ENCODE measurements around the gene SLC47A1.
"Not testable (repeated sequence)": the region's sequence is repeated elsewhere in the genome, so short reads cannot be mapped to it uniquely, and the experiment has no call there.

The SLC47A1 gene

DNA sequence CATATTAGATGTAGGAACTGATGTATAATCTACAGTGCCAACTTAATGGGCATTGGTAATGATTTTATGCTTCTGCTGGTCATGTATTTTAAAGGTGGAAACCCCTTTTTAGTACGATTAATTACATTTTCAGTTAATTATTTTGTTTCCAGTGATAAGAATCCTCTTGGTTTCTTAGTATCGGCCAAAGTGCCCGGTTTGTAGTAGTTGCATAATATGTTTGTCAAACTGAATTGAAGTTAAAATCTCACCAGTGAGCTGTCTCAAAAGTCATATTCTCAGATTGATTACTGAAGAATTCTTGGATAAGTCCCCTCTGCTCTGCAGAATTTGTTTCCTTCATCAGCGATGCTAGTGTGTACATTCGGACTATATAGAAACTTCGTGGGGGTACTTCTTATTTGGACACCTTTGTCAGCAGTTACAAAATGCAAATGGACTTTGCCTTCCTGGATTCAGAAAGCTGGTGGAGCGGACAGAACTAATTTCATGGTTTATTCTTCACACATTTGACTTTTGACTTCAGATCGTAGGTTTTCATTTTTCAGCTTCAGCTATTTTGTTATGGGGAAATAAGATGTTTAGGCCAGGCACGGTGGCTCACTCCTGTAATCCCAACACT, 28.2 kb downstream of the SLC47A1 start:
- no peak for DNase-seq

DNA sequence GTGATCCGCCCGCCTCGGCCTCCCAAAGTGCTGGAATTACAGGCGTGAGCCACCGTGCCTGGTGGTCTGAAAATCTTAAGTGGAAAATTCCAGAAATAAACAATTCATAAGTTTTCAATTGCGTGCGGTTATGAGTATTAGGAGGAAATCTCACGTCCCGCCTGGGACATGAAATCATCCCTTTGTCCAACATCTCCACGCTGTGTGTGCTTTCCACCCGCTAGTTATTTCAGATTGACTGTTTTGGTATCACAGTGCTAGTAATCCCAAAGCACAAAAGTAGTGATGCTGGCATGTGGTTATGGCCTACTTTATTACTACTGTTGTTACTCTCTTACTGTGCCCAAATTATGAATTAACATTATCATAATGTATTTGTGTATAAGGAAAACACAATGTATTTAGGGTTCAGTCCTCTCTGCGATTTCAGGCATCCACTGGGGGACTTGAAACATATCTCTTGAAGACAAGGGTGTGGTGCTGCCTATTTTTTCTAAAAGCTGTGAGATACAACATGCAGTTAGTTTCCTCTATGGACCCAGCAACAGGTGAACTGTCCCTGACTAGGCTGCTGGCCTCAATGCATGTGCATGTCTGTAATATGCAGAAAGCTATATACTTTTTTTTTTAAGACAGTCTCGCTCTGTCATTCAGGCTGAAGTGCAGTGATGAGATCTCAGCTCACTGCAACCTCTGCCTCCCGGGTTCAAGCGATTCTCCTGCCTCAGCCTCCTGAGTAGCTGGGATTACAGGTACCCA, 32.3 kb downstream of the SLC47A1 start:
- DNase-seq: no peak

DNA sequence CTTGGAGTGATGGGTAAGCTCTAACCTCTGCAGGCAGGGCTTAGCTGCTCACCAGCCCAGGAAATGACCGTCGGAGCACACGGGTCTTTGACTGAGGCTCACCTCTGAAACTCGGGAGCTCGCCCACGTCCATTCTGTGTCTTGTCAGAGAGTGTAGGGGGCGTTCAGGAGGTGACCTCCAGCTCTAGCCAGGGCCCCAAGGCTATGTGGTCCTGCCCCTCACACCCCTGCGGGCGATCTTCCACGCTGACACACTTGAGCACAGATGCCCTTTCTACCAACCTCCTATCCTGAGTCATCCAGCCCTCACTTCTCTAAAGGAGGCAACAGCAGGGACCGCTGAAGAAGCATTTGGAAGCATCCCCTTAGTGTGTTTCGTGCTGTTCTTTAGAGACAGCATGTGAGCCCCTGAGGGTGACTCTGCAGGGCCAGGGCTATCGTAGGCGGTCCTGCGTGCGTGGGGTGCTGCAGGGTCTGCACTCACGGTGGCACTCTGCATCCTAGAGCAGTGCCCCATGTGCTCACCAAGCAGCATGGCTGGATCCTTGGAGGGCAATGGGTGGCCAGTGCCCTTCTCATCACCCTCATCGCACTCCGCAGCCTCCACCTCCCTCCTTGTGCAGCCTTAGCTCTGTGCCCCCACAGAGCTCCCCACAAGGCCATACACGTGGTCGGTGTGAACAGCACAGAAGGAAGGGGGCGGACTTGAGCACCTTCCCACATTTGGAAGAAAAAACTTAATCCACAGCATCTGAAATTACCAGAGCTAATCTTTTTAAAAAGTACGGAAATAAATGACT, 33.8 kb downstream of the SLC47A1 start:
- no peak for DNase-seq

DNA sequence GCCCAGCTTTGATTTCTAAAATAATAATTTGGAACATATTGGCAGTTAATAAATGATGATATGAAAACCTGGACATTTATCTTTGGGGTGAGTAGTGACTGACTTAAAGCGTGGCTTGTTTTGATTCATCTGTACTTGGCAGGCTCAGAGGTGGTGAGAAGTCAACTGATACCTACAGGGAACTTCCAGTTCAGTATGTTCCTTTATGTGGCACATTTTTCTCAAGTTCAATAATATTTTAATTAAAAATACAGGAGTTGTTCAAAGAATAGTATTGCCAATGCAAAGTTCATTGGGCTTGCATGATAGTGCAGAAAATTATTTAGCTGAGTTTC, 34.3 kb downstream of the SLC47A1 start:
- no peak for DNase-seq

DNA sequence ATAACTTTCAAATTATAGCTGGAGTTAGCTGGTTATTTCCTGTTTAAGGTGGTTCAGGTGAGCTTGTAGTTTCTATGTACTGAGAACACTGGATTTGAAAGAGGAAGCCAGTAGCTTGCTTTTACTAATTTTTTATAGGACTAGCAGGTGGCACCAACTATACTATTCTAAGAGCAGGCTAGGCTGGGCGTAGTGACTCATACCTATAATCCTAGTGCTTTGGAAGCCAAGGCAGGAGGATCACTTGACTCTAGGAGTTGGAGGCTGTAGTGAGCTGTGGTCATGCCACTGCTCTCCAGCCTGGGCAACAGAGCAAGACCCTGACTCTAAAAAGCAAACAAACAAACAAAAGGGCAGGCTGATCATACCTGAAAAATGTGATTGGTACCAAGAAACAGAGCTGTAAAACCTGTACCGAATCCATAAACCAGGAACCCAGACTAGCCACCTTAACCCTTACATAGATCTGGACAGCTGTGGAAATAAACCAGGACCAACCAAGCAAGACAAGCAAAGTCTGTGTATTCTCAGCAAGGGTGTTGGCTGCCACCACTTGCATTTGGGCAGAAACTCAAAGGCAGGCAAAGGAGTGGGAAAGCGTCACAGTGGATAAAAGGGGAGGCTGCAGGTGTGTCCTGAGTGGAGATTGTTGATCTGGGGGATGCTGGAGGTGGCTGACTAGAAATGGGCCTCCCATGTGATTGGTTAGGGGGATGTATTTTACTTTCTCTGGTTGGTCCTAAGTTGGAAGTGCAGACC, 36.3 kb downstream of the SLC47A1 start:
- DNase-seq: peak in 1 of 2 experiments; percentile 23

DNA sequence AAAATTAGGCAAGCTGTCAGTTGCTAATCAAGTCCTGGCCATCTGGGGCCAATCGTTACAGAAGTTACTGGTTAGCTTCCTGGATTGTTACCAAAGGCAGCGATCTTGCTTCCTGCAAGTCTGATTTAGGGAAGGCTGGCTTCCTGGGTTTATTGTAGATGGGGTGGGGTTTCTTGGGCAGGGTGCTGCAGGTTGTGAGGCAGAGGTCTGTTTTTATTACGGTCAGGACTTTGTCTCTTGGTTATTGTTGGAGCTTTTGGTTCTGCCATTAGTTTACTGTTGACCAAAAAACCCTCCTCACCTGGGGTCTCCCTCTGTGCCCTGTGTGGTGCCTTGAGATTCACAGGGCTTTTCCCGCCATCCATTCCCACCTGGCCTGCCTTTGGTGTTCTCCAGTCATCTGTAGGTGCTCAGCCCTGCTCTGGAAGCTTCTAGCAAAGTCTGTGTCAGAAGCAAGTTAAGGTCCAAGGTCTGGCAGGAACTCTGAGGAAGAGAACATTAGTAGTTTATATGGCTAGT, 36.9 kb downstream of the SLC47A1 start:
- peak; percentile 10 to 60 for DNase-seq

DNA sequence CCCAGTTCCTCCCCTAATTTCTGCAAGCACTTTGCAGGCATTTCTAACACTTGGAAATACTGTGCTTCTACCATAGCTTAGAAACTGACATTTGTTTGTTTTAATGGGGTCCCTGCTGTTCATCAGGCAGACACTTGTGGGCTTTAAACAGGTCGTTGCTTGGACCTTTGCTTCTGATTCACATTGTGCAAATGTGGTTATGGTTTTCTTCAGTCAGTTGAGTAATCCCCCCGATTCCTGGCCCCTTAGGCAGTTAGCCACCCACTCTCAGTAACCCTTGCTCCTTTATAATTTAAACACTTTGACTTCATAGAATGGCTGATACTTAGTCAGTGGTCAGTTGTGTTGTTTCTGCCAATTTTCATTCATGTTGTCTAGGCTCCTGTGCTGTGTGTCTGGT, 39.4 kb downstream of the SLC47A1 start:
- DNase-seq: no peak

DNA sequence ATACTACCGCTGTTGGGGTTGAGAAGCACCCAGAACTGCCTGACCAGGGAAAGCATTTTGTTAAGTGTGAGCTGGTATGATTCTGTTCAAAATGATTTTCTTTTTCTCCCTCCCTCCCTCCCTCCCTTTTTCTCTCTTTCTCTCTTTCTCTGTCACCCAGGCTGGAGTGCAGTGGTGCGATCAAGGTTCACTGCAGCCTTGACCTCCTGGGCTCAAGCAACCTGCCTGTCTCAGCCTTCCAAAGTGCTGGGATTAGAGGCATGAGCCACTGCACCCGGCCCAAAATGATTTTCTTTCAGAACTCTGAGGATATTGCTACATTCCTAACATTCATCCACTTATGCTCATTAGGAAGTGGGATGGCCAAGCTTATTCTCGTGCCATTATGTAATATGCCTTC, 41.3 kb downstream of the SLC47A1 start:
- no peak for DNase-seq

DNA sequence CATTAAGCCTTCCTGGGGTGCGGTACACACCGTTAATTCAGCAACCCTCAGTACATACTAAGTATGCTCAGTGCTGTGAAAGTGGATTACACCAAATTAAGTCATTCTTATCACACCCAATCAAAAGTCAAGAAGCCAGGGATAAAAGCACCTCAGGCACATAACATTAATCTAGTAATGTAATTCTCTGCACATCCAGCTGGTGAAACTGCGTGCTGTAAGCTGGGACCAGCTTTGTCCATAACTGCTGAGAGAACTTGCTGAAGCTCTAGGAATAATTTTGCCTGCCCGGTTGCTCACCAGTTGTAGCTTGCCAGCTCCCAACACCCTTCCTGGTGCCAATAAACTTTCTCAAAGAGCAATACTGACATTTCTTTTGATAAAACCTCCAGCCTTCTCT, 44.9 kb downstream of the SLC47A1 start:
- no peak for DNase-seq

DNA sequence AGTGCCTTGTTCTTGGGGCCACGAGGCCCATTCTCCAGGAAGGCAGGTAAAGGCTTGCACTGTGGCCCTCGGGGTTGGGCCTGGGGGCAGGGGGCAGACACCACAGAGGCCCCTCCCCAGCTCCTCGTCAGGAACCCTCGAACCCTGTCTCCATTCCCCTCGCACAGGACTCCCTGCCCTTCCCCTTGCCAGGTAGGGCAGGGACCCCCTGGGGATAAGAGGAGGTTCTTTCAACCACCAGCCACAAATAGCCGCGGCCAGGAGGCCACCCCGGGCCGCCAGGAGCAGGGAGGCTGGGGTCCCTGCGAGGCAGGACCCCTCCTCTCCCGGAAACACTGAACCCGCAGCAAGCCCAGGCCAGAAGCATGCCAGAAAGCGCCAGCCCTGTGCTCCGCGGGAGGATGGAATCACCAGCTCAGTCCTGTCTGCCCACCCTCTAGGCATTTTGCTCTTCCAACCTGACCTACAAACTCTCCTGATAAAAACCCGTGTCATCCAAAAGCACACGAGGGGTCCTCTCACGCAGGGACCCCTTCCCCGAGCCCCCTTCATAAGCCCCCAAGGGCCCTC, 45.6 kb downstream of the SLC47A1 start:
- DNase-seq: no peak

DNA sequence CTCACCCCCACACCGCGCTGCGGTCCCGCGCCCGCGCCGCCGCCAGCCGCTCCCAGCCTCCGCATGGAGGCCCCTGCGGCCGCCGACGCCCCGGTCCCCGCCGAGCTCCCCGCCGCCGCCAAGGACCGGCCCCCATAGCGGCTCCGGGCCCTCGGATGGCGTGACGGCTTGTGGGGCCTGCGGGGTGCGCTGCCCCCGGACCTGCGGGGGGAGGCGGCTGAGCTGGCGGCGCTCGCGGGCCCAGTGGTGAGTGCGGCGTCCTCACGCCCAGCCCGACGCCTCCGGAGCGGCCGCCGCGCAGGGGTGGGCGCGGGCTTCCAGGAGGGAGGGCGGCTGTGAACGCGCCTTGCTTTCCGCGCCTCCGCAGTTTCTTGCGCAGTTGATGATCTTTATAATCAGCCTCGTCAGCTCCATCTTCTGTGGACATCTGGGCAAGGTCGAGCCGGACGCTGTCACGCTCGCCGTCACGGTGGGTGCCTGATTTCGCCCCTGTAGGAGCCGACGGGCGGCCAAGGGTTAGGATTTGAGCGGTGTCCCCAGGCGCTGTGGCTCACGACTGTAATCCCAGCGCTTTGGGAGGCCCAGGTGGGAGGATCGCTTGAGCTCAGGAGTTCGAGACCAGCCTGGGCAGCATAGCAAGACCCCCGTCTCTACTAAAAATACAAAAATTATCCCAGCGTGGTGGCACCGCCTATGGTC, 46.4 kb downstream of the SLC47A1 start:
- no peak for DNase-seq

DNA sequence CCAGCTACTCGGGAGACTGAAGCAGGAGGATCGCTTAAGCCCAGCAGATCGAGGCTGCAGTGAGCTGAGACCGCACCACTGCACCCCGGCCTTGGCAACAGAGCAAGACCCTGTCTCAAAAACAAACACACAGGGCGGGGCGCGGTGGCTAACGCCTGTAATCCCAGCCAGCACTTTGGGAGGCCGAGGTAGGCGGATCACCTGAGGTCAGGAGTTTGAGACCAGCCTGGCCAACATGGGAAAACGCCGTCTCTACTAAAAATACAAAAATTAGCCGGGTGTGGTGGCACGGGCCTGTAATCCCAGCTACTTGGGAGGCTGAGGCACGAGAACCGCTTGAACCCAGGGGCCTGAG, 46.9 kb downstream of the SLC47A1 start:
- DNase-seq: not testable (repeated sequence)

DNA sequence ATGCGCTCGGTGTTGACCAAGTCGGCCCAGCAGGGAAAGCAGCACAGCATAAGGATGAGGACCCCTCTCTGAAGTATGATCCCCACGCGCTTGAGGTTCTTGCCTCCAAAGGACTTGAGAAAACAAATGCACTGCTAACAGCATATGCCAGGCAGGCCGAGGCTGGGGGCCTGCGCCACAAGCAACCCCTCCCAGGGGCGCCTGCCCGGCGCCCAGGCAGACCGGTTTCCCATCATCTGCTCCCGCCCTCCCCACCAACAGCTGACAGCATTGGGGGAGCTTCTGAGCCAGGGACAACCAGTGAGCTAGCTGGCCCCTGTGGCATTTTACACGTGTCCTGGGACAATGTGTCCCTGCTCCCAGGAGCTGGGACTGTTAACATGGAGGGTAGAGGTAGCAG, 48.5 kb downstream of the SLC47A1 start:
- DNase-seq: not testable (repeated sequence)

DNA sequence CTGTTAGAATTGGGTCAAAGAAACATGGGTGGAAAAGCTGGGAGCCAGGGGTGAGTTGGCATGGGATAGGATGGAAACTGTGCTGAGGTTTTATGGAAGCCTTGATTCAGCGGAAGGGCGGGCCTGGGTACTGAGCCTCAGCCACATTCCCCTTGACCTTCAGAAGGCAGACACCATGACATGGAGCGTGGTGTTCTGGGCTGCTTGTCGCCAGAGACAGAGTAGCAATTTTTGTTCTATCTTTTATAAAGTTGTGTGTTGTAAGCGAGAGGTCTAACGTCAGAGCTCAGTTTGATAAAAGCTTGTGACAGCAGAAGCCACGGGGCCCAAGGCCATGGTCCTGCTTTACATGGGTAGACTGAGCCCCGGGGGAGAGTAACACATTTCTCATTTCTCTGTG, 50.2 kb downstream of the SLC47A1 start:
- DNase-seq: no peak

DNA sequence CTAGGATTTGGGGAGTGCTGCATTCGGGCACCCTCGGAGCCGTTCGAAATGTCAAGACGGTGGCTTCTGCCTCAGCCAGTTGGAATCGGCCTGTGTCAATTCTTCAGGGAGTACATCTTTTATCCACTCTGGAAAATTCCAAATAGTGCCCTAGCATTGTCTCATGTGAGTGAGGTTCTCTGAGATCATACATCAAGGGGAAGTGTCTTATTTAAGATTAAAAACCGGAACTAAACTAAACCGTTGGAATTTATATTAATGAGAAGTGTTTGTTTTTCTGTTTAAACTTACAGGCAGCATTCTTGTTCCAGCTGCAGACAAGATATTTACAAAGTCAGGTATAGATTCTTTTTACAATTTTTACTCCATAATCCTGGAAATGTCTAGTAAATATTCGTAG, 56.8 kb downstream of the SLC47A1 start:
- no peak for DNase-seq

DNA sequence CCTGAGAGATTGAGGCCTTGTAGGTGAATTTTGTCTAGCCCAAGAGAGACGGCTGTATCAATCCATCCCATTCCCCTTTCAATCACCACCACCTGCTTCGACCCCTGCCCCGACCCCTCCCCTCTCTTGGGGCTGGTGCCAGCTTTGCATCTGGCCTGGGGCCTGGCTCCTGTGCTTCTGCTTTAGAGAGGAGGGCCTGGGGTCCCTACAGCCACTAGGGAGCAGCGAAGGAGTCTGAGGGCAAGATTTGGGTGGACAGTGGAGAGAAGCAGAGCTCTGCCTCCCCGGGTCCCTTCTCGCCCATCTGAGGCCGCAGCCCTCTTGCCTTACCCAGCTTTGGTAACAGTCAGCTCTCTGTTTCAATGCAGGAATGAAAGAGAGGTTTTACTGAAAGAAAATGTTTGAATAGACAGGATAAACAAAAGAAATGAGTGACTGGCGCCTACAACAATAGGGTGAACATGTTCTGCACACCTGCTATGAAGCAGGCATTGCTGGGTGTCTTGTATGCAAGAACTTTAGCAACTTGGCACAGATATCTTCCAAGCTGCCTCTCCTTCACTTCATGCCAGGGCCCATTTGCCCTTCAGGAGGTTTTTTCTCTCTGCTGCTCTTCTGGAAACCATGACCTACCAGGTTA, 57.4 kb downstream of the SLC47A1 start:
- DNase-seq: no peak

DNA sequence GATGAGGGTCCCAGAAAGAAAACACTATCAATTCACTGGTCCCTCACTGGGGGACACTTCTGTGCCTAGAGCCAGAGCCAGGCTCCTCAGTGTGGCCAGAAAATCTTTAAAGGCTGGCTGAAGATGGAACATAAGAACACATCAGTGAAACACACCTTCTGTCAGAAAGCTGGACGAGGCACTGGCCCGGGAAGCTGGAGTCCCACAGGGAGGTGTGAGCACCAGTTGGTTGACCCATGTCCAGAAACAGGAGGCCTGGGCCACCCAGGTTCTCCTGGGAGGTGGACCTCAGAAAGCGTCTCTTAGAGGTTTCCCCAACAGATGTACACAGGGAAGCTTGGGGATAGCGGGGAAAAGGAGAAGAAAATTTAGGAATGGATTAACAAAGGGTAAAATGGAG, 58.7 kb downstream of the SLC47A1 start:
- DNase-seq: no peak

DNA sequence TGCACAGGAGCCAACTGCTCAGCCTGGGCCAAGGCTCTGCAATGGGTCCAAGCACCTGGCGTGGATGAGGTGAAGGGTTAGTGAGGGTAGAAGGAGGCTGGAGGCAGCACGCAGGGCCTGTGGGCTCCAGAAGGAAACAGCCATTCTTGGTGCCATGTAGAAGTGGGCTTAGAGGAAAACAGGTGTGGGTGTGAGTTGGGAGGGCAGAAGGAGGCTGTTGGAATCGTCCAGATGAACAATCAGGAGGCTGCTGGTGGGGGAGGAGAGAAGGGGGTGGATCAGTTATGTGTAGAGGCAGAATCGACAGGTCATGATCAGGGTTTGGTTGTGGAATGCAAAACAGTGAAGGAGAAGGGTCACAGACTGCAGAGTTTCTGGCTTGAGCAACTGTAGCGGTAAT, 63.2 kb downstream of the SLC47A1 start:
- no peak for DNase-seq

DNA sequence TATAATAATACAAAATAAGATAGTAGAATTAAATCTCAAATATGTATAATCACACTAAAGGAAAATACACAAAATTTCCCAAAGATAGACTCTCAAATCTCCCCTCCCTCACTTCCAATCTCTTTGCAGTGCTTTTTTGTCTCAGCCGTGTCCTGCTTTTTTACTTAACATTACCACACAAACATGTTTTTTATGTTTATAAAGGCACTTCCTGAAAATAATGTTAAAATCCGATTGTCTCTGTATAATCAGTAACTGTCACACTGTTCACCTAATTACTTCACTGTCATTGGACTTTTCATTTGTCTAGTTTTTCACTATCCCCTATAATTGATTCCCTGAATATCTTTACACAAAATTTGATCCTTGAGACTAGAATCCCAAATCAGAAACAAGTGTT, 76.7 kb downstream of the SLC47A1 start:
- DNase-seq: no peak

DNA sequence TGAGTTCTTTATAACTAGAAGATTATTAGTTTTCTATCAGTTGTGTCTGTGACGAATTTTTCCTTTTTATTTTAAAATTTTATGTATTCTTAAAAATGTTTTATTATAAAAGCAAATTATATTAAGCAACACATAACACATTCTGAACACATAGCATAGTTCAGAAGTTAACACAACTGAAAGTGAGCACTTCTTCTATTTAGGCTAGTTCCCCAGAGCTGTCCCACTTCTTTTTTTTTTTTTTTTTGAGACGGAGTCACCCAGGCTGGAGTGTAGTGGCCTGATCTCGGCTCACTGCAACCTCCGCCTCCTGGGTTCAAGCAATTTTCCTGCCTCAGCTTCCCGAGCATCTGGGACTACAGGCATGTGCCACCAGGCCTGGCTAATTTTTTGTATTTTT, 77.2 kb downstream of the SLC47A1 start:
- DNase-seq: no peak

DNA sequence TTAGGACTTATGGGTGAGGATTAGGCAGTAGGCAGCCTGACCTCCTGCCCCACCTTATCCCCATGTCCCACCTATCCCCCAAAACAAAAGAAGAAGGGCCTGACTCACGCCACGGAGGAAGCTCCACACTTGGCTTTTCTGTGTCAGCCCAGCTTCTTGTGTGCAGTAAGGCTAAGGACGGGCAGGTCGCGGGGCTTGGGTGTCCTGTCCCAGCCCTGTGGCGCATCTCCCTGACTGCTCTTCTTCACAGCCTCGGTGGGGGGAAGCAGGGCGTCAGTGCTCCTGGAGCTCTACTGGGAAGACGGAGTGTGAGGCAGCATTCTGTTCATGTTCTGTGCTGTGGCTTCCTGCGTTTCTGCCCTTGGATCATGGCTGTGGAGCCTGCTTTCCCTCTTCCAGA, 80.3 kb downstream of the SLC47A1 start:
- DNase-seq: no peak

DNA sequence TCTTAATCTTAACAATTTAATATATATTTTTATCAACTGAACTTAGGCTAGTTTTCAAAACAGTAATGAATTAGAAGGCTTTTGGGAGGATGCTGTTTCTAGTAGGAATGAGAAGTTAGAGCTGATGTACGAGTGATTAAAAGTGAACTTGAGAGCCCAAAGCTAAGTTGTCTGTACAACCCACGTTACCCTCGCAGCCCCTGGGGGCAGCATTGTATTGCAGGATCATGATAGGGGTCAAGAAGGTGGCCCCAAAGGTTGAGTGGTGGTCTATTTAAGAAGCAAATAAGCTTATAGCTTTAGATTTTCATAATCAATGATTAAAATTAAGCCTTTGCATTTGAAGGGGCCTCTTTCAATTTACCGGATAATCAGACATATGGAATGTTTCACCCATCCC, 81.2 kb downstream of the SLC47A1 start:
- DNase-seq: no peak
